Measurements from ENCODE around the gene FGFBP1.

FGFBP1 gene

GRCh38 chr4:15912236-15912635, 26.3 kb downstream of the FGFBP1 start:
- DNase-seq (ENCODE audit: low read depth), result no peak

GRCh38 chr4:15910155-15910940, 28.2 kb downstream of the FGFBP1 start:
- DNase-seq (ENCODE audit: low read depth), result no peak

GRCh38 chr4:15907430-15907829, 31.1 kb downstream of the FGFBP1 start:
- no peak for DNase-seq (ENCODE audit: low read depth)

- no peak for DNase-seq (ENCODE audit: low read depth)
These were observed 32.5 kb downstream of the FGFBP1 start for GRCh38 chr4:15906020-15906443.

- no peak for DNase-seq (ENCODE audit: low read depth)
These were observed 35.8 kb downstream of the FGFBP1 start for GRCh38 chr4:15902746-15903145.

- DNase-seq (ENCODE audit: low read depth), result no peak
These were observed 36.5 kb downstream of the FGFBP1 start for GRCh38 chr4:15901998-15902397.

GRCh38 chr4:15901007-15901406, 37.5 kb downstream of the FGFBP1 start:
- no peak for DNase-seq (ENCODE audit: low read depth)

GRCh38 chr4:15899511-15899910, 39.0 kb downstream of the FGFBP1 start:
- DNase-seq (ENCODE audit: low read depth), result no peak

GRCh38 chr4:15898902-15899301, 39.6 kb downstream of the FGFBP1 start:
- DNase-seq (ENCODE audit: low read depth), result no peak

- DNase-seq (ENCODE audit: low read depth), result no peak
These were observed 41.0 kb downstream of the FGFBP1 start for GRCh38 chr4:15897577-15897976.

GRCh38 chr4:15894921-15895916, 43.3 kb downstream of the FGFBP1 start:
- no peak for DNase-seq (ENCODE audit: low read depth)

GRCh38 chr4:15894393-15894792, 44.1 kb downstream of the FGFBP1 start:
- no peak for DNase-seq (ENCODE audit: low read depth)

GRCh38 chr4:15893962-15894361, 44.6 kb downstream of the FGFBP1 start:
- DNase-seq (ENCODE audit: low read depth), result peak; percentile 85

- DNase-seq (ENCODE audit: low read depth), result no peak
These were observed 47.2 kb downstream of the FGFBP1 start for GRCh38 chr4:15891312-15891711.

- DNase-seq (ENCODE audit: low read depth), result no peak
These were observed 48.2 kb downstream of the FGFBP1 start for GRCh38 chr4:15890246-15890829.

GRCh38 chr4:15888515-15888914, 50.0 kb downstream of the FGFBP1 start:
- no peak for DNase-seq (ENCODE audit: low read depth)

Measured in HS-27A (cell line).